Sigmoid colon (tissue), 7 donors: ENCODE results near the gene ENTPD2. TPM values are rescaled to one million over a fixed set of nuclear protein-coding genes. Genes with fewer than 3 reads are reported as not detected.

ENCODE experiments used
- DNase-seq: peaks from one replicate; pipeline ENCODE4 v3.0.0-alpha.2; 2019
- H3K27ac ChIP-seq, 4 donors: fragments of 200-600 bp; sonication (generic); one replicate each; pipeline ENCODE4 v1.5.1; 2016 to 2019; ENCODE audit warnings: mild to moderate bottlenecking in 1 of 4
- H3K27me3 ChIP-seq, 3 donors: fragments of 200-600 bp; sonication (generic); one replicate each; pipeline ENCODE4 v1.5.1; 2019; ENCODE audit warnings: mild to moderate bottlenecking in 1 of 3
- H3K36me3 ChIP-seq, 4 donors: fragments of 200-600 bp; sonication (generic); one replicate each; pipeline ENCODE4 v1.5.1; 2016 to 2019
- H3K4me1 ChIP-seq, 4 donors: fragments of 200-600 bp; sonication (generic); one replicate each; pipeline ENCODE4 v1.5.1; 2017 to 2019
- H3K4me3 ChIP-seq, 4 donors: fragments of 200-600 bp; sonication (generic); one replicate each; pipeline ENCODE4 v1.5.1; 2017 to 2019; ENCODE audit warnings: mild to moderate bottlenecking in 2 of 4, moderate library complexity in 1 of 4
- H3K9me3 ChIP-seq, 4 donors: fragments of 200-600 bp in 3 of 4; sonication (generic) in 3 of 4; one replicate each; pipeline versions ENCODE4 v1.5.1 to v1.6.1; 2013 to 2019
- EP300 ChIP-seq, 4 donors: sonication (generic); formaldehyde crosslinking; IDR thresholded peaks; one replicate each; pipeline ENCODE4 v1.6.1; 2017; ENCODE audit warnings: antibody characterized with exemption in 4 of 4
- POLR2A ChIP-seq, 2 donors: fragments of 450-650 bp; IDR thresholded peaks; one replicate each; pipeline ENCODE4 v1.6.1; 2016; ENCODE audit warnings: antibody characterized with exemption in 2 of 2, mild to moderate bottlenecking in 2 of 2, moderate library complexity in 2 of 2
- POLR2AphosphoS5 ChIP-seq, 4 donors: sonication (generic); formaldehyde crosslinking; IDR thresholded peaks; one replicate each; pipeline ENCODE4 v1.6.1; 2017; ENCODE audit warnings: antibody characterized with exemption in 4 of 4
- WGBS, 2 donors: extraction: QIAGEN DNeasy Blood & Tissue Kit; methylation state at CpG; one replicate each; pipeline ENCODE4 v1.1.7; 2013; 5-methylcytosine and 5-hydroxymethylcytosine counted together
- intact Hi-C: fragments of 100-400 bp; cut with DNase I; formaldehyde crosslinking; loops from one replicate; pipeline ENCODE4 v1.15.1; 2023
- polyA plus RNA-seq, 3 donors: library from polyadenylated mRNA; stranded (reverse); fragments of 200-250 nt; gene quantifications; one replicate each; pipeline ENCODE4 v1.2.3, GENCODE V29; 2013
- total RNA-seq, 4 donors: library from RNA; depleted of rRNA; stranded (reverse); fragments of >200 nt; gene quantifications; one replicate each; pipeline ENCODE4 v1.1.0, GENCODE V29; 2016
- TF ChIP-seq, protein P1 (sequence below), 4 experiments: fragments of 450-650 bp in 3 of 4; fragments of 200-600 bp in 1 of 4; IDR thresholded peaks; one replicate each; pipeline ENCODE4 v1.5.1; 2016 to 2019; ENCODE audit warnings: antibody characterized with exemption in 4 of 4, mild to moderate bottlenecking in 3 of 4, moderate library complexity in 2 of 4
- donor health status: healthy with polysubstance abuse.
- donor health status: Bipolar disorder and iron deficiency.
- donor health status: healthy.

ENTPD2 gene
- total and polyA plus RNA-seq, 7 donors, result 0.92 to 6.4 (median 2.2) TPM; not detected in 1

DNA sequence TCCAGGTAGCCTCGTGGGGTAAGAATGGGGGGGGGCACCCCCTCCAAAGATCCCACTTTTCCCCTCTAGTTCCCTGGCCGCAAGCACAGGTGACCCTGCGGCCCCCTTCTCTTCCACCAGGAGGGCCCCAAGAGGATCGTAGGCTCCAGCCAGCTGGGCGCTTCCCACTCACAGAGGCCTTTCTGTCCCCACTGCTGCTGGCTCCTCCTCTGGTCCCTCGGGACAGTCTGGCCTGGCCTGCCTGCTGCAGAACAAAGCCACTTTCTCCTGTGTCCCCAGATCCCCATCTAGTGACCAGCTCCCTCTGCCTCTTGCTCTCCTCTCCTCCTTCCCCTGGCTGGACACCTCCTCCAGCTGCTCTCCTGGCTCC is 17.0 kb upstream of the ENTPD2 start:
- no peak for DNase-seq
- Histone ChIP-seq H3K9me3 (no peaks in the 10 kb centered on the region), H3K4me1 (peaks cover 0 to 17% (median 14%) of the 10 kb centered on the region in 4 donors), H3K36me3 (no peaks in the 10 kb centered on the region), H3K27ac (peak overlapping the region; percentile 44 to 66 (median 48)), H3K4me3 (peak overlapping the region in 3 of 4 donors; percentile 32 to 48 (median 41)), H3K27me3 (peaks cover 18 to 35% (median 28%) of the 10 kb centered on the region in 3 donors)
- TF ChIP-seq POLR2AphosphoS5 (IDR thresholded peaks at IDR 0.05), result no peak
- TF ChIP-seq EP300 (IDR thresholded peaks at IDR 0.05), result no peak
- TF ChIP-seq, protein P1, sequence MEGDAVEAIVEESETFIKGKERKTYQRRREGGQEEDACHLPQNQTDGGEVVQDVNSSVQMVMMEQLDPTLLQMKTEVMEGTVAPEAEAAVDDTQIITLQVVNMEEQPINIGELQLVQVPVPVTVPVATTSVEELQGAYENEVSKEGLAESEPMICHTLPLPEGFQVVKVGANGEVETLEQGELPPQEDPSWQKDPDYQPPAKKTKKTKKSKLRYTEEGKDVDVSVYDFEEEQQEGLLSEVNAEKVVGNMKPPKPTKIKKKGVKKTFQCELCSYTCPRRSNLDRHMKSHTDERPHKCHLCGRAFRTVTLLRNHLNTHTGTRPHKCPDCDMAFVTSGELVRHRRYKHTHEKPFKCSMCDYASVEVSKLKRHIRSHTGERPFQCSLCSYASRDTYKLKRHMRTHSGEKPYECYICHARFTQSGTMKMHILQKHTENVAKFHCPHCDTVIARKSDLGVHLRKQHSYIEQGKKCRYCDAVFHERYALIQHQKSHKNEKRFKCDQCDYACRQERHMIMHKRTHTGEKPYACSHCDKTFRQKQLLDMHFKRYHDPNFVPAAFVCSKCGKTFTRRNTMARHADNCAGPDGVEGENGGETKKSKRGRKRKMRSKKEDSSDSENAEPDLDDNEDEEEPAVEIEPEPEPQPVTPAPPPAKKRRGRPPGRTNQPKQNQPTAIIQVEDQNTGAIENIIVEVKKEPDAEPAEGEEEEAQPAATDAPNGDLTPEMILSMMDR (IDR thresholded peaks at IDR 0.05), result no peak
- TF ChIP-seq POLR2A (IDR thresholded peaks at IDR 0.05), result no peak
- intact Hi-C loops, result no loop called here
- 16 to 24% methylated on average over 6 of the region's 6 CpGs for WGBS, 2 donors

DNA sequence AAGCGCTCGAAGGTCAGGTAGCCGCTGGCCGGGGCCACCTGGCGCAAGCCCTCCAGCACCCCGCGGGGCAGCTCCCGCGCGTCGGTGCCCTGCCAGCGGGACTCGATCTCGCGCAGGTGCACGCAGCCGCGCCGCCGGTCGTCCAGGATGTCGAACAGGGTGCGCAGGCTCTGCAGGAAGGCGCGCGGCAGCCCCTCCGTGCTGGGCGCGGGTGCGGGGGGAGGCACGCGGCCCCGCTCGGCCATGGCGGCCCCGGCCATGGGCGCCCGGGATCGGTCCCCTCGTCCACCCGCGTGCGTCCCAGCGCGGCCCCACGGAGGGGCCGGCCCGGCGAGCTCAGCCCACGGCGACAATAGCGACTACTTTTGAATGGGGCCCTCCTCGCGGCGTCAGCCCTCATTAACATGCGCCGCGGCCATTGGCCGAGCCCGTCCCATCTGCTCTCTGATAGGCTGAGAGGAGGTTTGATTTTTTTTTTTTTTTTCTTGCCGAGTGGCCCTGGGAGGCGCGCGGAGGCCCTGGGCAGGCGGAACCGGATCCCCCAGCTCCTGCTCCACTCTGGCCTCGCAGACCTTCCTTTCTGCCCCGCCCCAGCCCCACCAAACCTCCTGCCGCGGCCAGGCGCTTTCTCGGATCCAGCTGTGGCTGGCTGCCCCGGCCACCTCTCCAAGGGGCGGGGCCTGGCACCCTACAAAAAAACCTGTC is 16.5 kb upstream of the ENTPD2 start, which contains the start of gene SAPCD2:
Gene SAPCD2 (minus strand): TSS at position 357 of the 705 bp plus-strand sequence. CDS start 97 bp downstream, at position 260.
- 0 to 1% methylated on average over 74 of the region's 74 CpGs for WGBS, 2 donors
- Histone ChIP-seq H3K27me3 (peaks cover 18 to 35% (median 28%) of the 10 kb centered on the region in 3 donors), H3K36me3 (no peaks in the 10 kb centered on the region), H3K4me1 (peaks cover 0 to 17% (median 14%) of the 10 kb centered on the region in 4 donors), H3K9me3 (no peaks in the 10 kb centered on the region), H3K27ac (peak within 1 kb of the TSS; percentile 44 to 66 (median 48)), H3K4me3 (peak within 1 kb of the TSS in 3 of 4 donors; percentile 32 to 48 (median 41))
- TF ChIP-seq EP300 (IDR thresholded peaks at IDR 0.05) (no peak), POLR2AphosphoS5 (IDR thresholded peaks at IDR 0.05) (no peak), POLR2A (IDR thresholded peaks at IDR 0.05) (no peak)
- TF ChIP-seq, protein P1 (IDR thresholded peaks at IDR 0.05), result no peak
- DNase-seq, result peak; percentile 90
- intact Hi-C loops, result no loop called here

DNA sequence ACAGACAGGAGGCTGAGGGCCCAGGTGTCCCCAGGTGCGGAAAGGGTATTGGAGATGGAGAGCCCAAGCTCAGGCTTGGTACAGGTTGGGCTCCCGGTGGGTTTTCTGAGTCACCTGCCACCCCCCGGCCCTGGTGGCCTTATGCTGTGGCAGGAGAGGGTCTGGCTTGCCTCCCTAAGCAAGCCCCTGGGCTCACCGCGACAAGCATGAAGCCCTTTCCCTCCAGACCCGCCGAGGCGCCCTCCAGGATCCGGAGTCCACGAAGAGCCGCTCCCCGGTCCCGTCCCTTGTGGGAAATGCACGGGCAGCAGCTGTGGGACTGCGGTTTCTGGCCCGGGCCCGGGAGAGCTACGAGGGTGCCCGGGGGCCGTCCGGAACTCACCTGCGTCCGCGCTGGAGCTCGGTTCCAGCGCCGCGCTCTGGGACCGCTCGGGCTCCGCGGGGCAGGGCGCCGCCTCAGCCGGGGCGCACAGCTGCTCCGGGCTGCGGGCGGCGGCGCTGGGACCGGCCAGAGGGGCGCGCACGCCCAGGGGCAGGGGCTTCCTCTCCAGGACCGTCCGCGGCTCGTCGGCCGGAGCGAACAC is 15.7 kb upstream of the ENTPD2 start:
- TF ChIP-seq POLR2A (IDR thresholded peaks at IDR 0.05), result no peak
- no peak for TF ChIP-seq POLR2AphosphoS5 (IDR thresholded peaks at IDR 0.05)
- TF ChIP-seq, protein P1 (IDR thresholded peaks at IDR 0.05), result no peak
- TF ChIP-seq EP300 (IDR thresholded peaks at IDR 0.05), result no peak
- Histone ChIP-seq H3K4me1 (peaks cover 0 to 17% (median 14%) of the 10 kb centered on the region in 4 donors), H3K36me3 (no peaks in the 10 kb centered on the region), H3K9me3 (no peaks in the 10 kb centered on the region), H3K27ac (no peak overlapping the region), H3K4me3 (peak overlapping the region in 1 of 4 donors; percentile 48), H3K27me3 (peaks cover 18 to 37% (median 28%) of the 10 kb centered on the region in 3 donors)
- intact Hi-C loops, result loop anchor here (5.0 kb wide), 1 partner anchor 42 kb away; the partner anchor contains the start of gene ABCA2
- WGBS, 2 donors, result 3 to 4% methylated on average over 52 of the region's 52 CpGs
- no peak for DNase-seq

DNA sequence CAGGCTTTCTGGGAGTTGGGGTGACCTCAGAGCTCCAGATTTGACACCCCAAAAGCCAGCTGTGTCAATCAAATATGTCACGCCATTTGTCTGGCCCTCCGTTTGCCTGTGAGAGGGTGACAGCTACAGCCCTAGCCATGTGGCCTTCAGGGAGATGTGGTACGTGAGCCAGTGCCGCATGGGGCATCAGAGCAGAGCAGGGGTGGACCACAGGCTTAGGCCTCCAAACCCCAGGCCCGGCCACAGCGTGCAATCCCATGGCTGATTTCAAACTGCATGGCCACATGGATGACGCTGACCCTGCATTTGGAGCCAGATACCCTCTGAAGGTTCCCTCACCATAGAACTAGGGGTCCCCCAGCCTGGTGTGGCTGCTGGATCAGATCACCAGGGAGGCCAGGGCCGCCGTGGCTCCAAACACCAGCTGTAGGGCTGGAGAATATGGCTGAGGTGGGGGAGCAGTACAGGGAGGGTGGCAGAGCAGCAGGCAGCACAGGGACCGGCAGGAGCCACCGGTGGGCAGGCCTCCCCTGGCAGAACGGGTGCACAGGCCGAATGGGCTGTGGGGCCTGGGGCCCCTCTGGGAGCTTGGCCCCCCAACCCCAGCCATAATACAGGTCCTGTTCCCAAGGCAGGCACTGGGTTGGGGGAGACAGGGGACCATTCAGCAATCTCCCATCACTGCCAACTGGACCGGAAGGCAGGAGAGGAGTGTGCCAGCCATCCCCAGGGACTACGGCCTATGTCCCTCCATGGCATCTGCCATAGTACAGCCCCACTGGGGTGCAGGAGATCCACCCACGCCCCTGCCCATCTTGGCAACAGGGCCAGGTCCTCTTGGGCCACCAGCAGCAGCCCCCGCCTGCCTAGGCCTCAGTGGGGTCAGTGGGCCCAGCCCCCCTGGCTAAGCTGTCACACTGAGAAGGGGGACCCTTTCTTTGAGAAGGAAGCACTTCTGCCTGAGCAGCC is 15.0 kb upstream of the ENTPD2 start:
- H3K9me3 ChIP-seq, result no peaks in the 10 kb centered on the region
- H3K27ac ChIP-seq, result no peak overlapping the region
- TF ChIP-seq EP300 (IDR thresholded peaks at IDR 0.05) (no peak), POLR2A (IDR thresholded peaks at IDR 0.05) (no peak), POLR2AphosphoS5 (IDR thresholded peaks at IDR 0.05) (no peak)
- TF ChIP-seq, protein P1 (IDR thresholded peaks at IDR 0.05), result no peak
- WGBS, 2 donors, result 86 to 93% methylated on average over 17 of the region's 17 CpGs
- DNase-seq, result no peak
- intact Hi-C loops, result loop anchor here (5.0 kb wide), 1 partner anchor 42 kb away; the partner anchor contains the start of gene ABCA2
- H3K4me1 ChIP-seq, result peaks cover 0 to 24% (median 18%) of the 10 kb centered on the region in 4 donors
- H3K4me3 ChIP-seq, result no peak overlapping the region
- H3K36me3 ChIP-seq, result no peaks in the 10 kb centered on the region
- H3K27me3 ChIP-seq, result peaks cover 18 to 36% (median 30%) of the 10 kb centered on the region in 3 donors
